SK-N-SH treated with all-trans-retinoic acid at 6 μM for 48 hours (cell line): Measurements from ENCODE around the gene CCM2.

Source experiments
- ARNTL ChIP-seq: fragments of 450-650 bp; formaldehyde crosslinking; IDR thresholded peaks from 2 replicates; pipeline ENCODE4 v1.5.0; 2020; ENCODE audit warnings: low read depth, mild to moderate bottlenecking, moderate library complexity, borderline replicate concordance
- GLIS3 ChIP-seq: fragments of 250-450 bp; sonication (Bioruptor Pico); IDR thresholded peaks from 2 replicates; pipeline ENCODE4 v1.5.0; 2020; ENCODE audit warnings: mild to moderate bottlenecking, moderate library complexity
- RARB ChIP-seq: fragments of 250-450 bp; sonication (Bioruptor Pico); IDR thresholded peaks from 2 replicates; pipeline ENCODE4 v1.8.0; 2021; ENCODE audit warnings: mild to moderate bottlenecking, moderate library complexity
- ZFP3 ChIP-seq: fragments of 250-450 bp; sonication (Bioruptor Pico); IDR thresholded peaks from 2 replicates; pipeline ENCODE4 v1.5.0; 2020; ENCODE audit warnings: mild to moderate bottlenecking, moderate library complexity
- ZNF8 ChIP-seq: fragments of 450-650 bp; formaldehyde crosslinking; IDR thresholded peaks from 2 replicates; pipeline ENCODE4 v1.5.0; 2020; ENCODE audit warnings: mild to moderate bottlenecking, moderate library complexity
- TF ChIP-seq, protein P1 (sequence below): fragments of 250-450 bp; sonication (Bioruptor Pico); IDR thresholded peaks from 2 replicates; pipeline ENCODE4 v1.8.0; 2021; ENCODE audit warnings: low read depth, mild to moderate bottlenecking, moderate library complexity, borderline replicate concordance
- TF ChIP-seq, protein P2 (sequence below): fragments of 250-450 bp; sonication (Bioruptor Pico); IDR thresholded peaks from 2 replicates; pipeline ENCODE4 v1.5.1; 2020; ENCODE audit warnings: low read depth, mild to moderate bottlenecking, moderate library complexity
- TF ChIP-seq, protein P3 (sequence below): fragments of 250-450 bp; sonication (Bioruptor Pico); IDR thresholded peaks from 2 replicates; pipeline ENCODE4 v1.8.0; 2020; ENCODE audit warnings: mild to moderate bottlenecking, moderate library complexity, borderline replicate concordance
- TF ChIP-seq, protein P4 (sequence below): fragments of 250-450 bp; sonication (Bioruptor Pico); IDR thresholded peaks from 2 replicates; pipeline ENCODE4 v1.5.0; 2020; ENCODE audit warnings: mild to moderate bottlenecking, moderate library complexity

DNA sequence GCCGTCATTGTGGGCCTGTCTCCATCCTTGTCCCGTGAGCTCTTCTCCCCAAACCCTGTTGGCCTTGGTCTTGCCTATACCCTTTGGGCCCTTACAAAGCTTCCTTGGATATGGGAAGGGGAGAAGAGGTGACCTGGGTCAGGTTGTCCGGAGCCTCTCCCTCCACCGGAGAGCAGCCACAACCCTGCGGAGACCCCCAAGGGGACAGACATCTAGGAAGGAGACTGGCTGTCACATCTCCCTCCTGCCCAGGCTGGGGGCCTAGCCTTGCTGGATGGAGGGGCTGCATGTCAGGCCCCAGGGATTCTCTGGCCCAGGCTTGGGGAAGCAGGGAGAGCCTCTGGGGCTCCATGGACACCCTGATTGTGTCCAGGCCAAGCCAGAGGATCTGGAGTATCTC lies 76.9 kb downstream of the CCM2 start:
- TF ChIP-seq ZNF8: no peak
- TF ChIP-seq, protein P1, sequence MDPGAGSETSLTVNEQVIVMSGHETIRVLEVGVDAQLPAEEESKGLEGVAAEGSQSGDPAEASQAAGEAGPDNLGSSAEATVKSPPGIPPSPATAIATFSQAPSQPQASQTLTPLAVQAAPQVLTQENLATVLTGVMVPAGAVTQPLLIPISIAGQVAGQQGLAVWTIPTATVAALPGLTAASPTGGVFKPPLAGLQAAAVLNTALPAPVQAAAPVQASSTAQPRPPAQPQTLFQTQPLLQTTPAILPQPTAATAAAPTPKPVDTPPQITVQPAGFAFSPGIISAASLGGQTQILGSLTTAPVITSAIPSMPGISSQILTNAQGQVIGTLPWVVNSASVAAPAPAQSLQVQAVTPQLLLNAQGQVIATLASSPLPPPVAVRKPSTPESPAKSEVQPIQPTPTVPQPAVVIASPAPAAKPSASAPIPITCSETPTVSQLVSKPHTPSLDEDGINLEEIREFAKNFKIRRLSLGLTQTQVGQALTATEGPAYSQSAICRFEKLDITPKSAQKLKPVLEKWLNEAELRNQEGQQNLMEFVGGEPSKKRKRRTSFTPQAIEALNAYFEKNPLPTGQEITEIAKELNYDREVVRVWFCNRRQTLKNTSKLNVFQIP: no peak
- no peak for TF ChIP-seq ARNTL (CRISPR knock-in tag)
- TF ChIP-seq, protein P2, sequence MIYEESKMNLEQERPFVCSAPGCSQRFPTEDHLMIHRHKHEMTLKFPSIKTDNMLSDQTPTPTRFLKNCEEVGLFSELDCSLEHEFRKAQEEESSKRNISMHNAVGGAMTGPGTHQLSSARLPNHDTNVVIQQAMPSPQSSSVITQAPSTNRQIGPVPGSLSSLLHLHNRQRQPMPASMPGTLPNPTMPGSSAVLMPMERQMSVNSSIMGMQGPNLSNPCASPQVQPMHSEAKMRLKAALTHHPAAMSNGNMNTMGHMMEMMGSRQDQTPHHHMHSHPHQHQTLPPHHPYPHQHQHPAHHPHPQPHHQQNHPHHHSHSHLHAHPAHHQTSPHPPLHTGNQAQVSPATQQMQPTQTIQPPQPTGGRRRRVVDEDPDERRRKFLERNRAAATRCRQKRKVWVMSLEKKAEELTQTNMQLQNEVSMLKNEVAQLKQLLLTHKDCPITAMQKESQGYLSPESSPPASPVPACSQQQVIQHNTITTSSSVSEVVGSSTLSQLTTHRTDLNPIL: no peak
- TF ChIP-seq, protein P3, sequence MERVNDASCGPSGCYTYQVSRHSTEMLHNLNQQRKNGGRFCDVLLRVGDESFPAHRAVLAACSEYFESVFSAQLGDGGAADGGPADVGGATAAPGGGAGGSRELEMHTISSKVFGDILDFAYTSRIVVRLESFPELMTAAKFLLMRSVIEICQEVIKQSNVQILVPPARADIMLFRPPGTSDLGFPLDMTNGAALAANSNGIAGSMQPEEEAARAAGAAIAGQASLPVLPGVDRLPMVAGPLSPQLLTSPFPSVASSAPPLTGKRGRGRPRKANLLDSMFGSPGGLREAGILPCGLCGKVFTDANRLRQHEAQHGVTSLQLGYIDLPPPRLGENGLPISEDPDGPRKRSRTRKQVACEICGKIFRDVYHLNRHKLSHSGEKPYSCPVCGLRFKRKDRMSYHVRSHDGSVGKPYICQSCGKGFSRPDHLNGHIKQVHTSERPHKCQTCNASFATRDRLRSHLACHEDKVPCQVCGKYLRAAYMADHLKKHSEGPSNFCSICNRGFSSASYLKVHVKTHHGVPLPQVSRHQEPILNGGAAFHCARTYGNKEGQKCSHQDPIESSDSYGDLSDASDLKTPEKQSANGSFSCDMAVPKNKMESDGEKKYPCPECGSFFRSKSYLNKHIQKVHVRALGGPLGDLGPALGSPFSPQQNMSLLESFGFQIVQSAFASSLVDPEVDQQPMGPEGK (CRISPR knock-in tag): no peak
- TF ChIP-seq RARB (CRISPR knock-in tag): no peak
- TF ChIP-seq ZFP3 (CRISPR knock-in tag): no peak
- TF ChIP-seq, protein P4, sequence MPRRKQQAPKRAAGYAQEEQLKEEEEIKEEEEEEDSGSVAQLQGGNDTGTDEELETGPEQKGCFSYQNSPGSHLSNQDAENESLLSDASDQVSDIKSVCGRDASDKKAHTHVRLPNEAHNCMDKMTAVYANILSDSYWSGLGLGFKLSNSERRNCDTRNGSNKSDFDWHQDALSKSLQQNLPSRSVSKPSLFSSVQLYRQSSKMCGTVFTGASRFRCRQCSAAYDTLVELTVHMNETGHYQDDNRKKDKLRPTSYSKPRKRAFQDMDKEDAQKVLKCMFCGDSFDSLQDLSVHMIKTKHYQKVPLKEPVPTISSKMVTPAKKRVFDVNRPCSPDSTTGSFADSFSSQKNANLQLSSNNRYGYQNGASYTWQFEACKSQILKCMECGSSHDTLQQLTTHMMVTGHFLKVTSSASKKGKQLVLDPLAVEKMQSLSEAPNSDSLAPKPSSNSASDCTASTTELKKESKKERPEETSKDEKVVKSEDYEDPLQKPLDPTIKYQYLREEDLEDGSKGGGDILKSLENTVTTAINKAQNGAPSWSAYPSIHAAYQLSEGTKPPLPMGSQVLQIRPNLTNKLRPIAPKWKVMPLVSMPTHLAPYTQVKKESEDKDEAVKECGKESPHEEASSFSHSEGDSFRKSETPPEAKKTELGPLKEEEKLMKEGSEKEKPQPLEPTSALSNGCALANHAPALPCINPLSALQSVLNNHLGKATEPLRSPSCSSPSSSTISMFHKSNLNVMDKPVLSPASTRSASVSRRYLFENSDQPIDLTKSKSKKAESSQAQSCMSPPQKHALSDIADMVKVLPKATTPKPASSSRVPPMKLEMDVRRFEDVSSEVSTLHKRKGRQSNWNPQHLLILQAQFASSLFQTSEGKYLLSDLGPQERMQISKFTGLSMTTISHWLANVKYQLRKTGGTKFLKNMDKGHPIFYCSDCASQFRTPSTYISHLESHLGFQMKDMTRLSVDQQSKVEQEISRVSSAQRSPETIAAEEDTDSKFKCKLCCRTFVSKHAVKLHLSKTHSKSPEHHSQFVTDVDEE (CRISPR knock-in tag): no peak
- no peak for TF ChIP-seq GLIS3 (CRISPR knock-in tag)
